ENCODE data around the gene NDUFAF2.

The NDUFAF2 gene

DNA sequence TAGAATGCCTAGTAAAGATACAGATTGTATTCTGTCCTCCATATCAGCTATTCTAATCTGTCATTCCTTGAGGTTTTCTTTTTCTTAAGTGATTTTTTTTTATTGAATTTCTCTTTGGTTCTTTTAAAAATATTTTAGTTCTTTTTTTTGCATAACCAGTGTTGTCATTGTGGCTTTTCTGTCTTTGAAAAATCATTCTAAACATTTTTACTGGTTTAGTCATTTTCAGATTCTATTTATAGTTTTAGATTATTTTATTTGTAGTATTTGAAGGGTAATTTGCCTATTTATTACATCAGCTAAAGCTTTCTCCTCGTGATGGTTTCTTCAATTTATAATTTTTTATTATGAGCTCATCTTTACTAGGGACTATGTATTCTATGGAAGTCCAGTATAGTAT, 78.1 kb downstream of the NDUFAF2 start:
- Histone ChIP-seq H3K4me2 (ENCODE audit: insufficient read depth, low read length, poor library complexity, severe bottlenecking) (no peak overlapping the region), H3K79me1 (ENCODE audit: low read depth, low read length) (no peaks in the 10 kb centered on the region), H2AK5ac (ENCODE audit: low read depth, low read length) (no peak overlapping the region), H2BK15ac (ENCODE audit: low read length) (no peak overlapping the region), H3K4me3 (ENCODE audit: low read length in 2 of 2) (no peak overlapping the region), H2BK120ac (ENCODE audit: low read depth, low read length) (no peak overlapping the region), H2AFZ (ENCODE audit: low read length) (no peak overlapping the region), H3K9me3 (replicated peaks in 1 of 2; ENCODE audit: control insufficient read depth in 2 of 2, insufficient read depth in 1 of 2, low read depth in 1 of 2, low read length in 2 of 2) (no peaks in the 10 kb centered on the region), H3K18ac (ENCODE audit: low read length) (no peak overlapping the region), H3K36me3 (replicated peaks in 1 of 2; ENCODE audit: control insufficient read depth in 2 of 2, insufficient read depth in 2 of 2, low read length in 2 of 2) (no peaks in the 10 kb centered on the region), H3K4ac (ENCODE audit: low read length) (no peak overlapping the region), H3K9ac (ENCODE audit: low read depth, low read length, poor library complexity) (no peak overlapping the region), H2BK5ac (ENCODE audit: low read length) (no peak overlapping the region), H4K8ac (ENCODE audit: low read depth, low read length) (no peak overlapping the region), H3K27me3 (ENCODE audit: control insufficient read depth in 3 of 3, insufficient read depth in 3 of 3, low read depth in 1 of 3, low read length in 3 of 3) (no peaks in the 10 kb centered on the region), H4K91ac (ENCODE audit: low read depth, low read length, poor library complexity) (no peak overlapping the region), H3K4me1 (ENCODE audit: control insufficient read depth in 2 of 2, insufficient read depth in 1 of 2, low read depth in 1 of 2, low read length in 2 of 2) (no peaks in the 10 kb centered on the region), H3K27ac (replicated peaks; ENCODE audit: low read length) (no peak overlapping the region), H3K14ac (ENCODE audit: low read length) (no peak overlapping the region), H3K23ac (ENCODE audit: low read depth, low read length, poor library complexity) (no peak overlapping the region), H2BK12ac (ENCODE audit: low read length) (no peak overlapping the region)
- DNase-seq (ENCODE audit: low spot score), result no peak
- no CpG with 5 or more reads among the region's 1 CpG for WGBS, 2 donors (ENCODE audit: extremely low coverage in 2 of 2, insufficient read length in 2 of 2, insufficient replicate concordance in 1 of 2)

DNA sequence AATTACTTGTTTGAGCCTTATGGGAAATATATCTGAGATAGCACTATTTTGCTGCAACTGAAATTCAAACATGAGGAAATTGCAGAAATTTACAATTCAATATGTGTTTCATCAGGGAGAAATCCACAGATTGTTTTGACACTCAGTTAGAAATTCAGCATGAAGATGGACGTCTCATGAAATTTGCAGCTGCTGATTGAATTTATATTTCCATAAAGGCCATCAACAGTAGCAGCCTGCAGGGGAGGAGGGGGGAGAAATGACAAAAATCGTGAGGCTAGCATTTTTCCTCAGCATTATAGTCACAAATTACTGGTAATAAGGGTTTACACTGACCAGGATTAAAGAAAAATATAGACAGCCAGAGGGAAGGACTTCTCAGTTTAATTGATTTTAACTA, 81.0 kb downstream of the NDUFAF2 start:
- no peak overlapping the region for H2BK12ac ChIP-seq (ENCODE audit: low read length)
- no peaks in the 10 kb centered on the region for H3K36me3 ChIP-seq (replicated peaks in 1 of 2; ENCODE audit: control insufficient read depth in 2 of 2, insufficient read depth in 2 of 2, low read length in 2 of 2)
- H3K4ac ChIP-seq (ENCODE audit: low read length), result no peak overlapping the region
- H3K27me3 ChIP-seq (ENCODE audit: control insufficient read depth in 3 of 3, insufficient read depth in 3 of 3, low read depth in 1 of 3, low read length in 3 of 3), result peaks cover 0 to 2% (median 0%) of the 10 kb centered on the region in 3 experiments
- no peak overlapping the region for H2BK120ac ChIP-seq (ENCODE audit: low read depth, low read length)
- no peak overlapping the region for H2AFZ ChIP-seq (ENCODE audit: low read length)
- H4K8ac ChIP-seq (ENCODE audit: low read depth, low read length), result no peak overlapping the region
- no peak for DNase-seq (ENCODE audit: low spot score)
- H2BK15ac ChIP-seq (ENCODE audit: low read length), result no peak overlapping the region
- no CpG with 5 or more reads among the region's 2 CpGs for WGBS, 2 donors (ENCODE audit: extremely low coverage in 2 of 2, insufficient read length in 2 of 2, insufficient replicate concordance in 1 of 2)
- H3K4me2 ChIP-seq (ENCODE audit: insufficient read depth, low read length, poor library complexity, severe bottlenecking), result no peak overlapping the region
- H3K14ac ChIP-seq (ENCODE audit: low read length), result no peak overlapping the region
- peaks cover 0 to 3% of the 10 kb centered on the region in 2 donors for H3K4me1 ChIP-seq (ENCODE audit: control insufficient read depth in 2 of 2, insufficient read depth in 1 of 2, low read depth in 1 of 2, low read length in 2 of 2)
- H3K79me1 ChIP-seq (ENCODE audit: low read depth, low read length), result no peaks in the 10 kb centered on the region
- no peaks in the 10 kb centered on the region for H3K9me3 ChIP-seq (replicated peaks in 1 of 2; ENCODE audit: control insufficient read depth in 2 of 2, insufficient read depth in 1 of 2, low read depth in 1 of 2, low read length in 2 of 2)
- no peak overlapping the region for H3K27ac ChIP-seq (replicated peaks; ENCODE audit: low read length)
- no peak overlapping the region for H3K18ac ChIP-seq (ENCODE audit: low read length)
- H2AK5ac ChIP-seq (ENCODE audit: low read depth, low read length), result no peak overlapping the region
- no peak overlapping the region for H3K9ac ChIP-seq (ENCODE audit: low read depth, low read length, poor library complexity)
- H3K4me3 ChIP-seq (ENCODE audit: low read length in 2 of 2), result no peak overlapping the region
- H3K23ac ChIP-seq (ENCODE audit: low read depth, low read length, poor library complexity), result no peak overlapping the region
- no peak overlapping the region for H2BK5ac ChIP-seq (ENCODE audit: low read length)
- no peak overlapping the region for H4K91ac ChIP-seq (ENCODE audit: low read depth, low read length, poor library complexity)

DNA sequence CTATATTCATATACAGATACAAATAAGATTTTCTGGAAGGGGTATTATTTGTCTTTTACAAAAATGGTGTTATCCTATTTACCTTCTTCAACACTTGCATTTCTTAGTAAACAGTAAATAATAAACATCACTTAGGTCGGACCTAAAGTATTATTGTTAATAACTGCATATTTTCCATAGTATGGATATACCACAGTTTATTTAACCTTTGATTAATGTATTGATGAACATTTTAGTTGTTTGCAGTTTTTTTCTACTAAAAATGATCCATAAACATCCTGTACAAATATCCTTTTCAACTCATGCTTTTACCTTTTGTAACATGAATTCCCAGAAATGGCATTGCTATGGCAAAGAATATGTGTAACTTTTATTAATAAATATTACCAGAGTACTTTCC, 83.4 kb downstream of the NDUFAF2 start:
- Histone ChIP-seq H2AFZ (ENCODE audit: low read length) (no peak overlapping the region), H4K8ac (ENCODE audit: low read depth, low read length) (no peak overlapping the region), H2AK5ac (ENCODE audit: low read depth, low read length) (no peak overlapping the region), H4K91ac (ENCODE audit: low read depth, low read length, poor library complexity) (no peak overlapping the region), H3K79me1 (ENCODE audit: low read depth, low read length) (no peaks in the 10 kb centered on the region), H3K4me1 (ENCODE audit: control insufficient read depth in 2 of 2, insufficient read depth in 1 of 2, low read depth in 1 of 2, low read length in 2 of 2) (peaks cover 0 to 3% of the 10 kb centered on the region in 2 donors), H2BK12ac (ENCODE audit: low read length) (no peak overlapping the region), H3K27ac (replicated peaks; ENCODE audit: low read length) (no peak overlapping the region), H2BK5ac (ENCODE audit: low read length) (no peak overlapping the region), H3K27me3 (ENCODE audit: control insufficient read depth in 3 of 3, insufficient read depth in 3 of 3, low read depth in 1 of 3, low read length in 3 of 3) (peaks cover 0 to 2% (median 0%) of the 10 kb centered on the region in 3 experiments), H3K9ac (ENCODE audit: low read depth, low read length, poor library complexity) (no peak overlapping the region), H3K14ac (ENCODE audit: low read length) (no peak overlapping the region), H3K4me3 (ENCODE audit: low read length in 2 of 2) (no peak overlapping the region), H2BK120ac (ENCODE audit: low read depth, low read length) (no peak overlapping the region), H3K36me3 (replicated peaks in 1 of 2; ENCODE audit: control insufficient read depth in 2 of 2, insufficient read depth in 2 of 2, low read length in 2 of 2) (no peaks in the 10 kb centered on the region), H3K18ac (ENCODE audit: low read length) (no peak overlapping the region), H3K4ac (ENCODE audit: low read length) (no peak overlapping the region), H2BK15ac (ENCODE audit: low read length) (no peak overlapping the region), H3K23ac (ENCODE audit: low read depth, low read length, poor library complexity) (no peak overlapping the region), H3K4me2 (ENCODE audit: insufficient read depth, low read length, poor library complexity, severe bottlenecking) (no peak overlapping the region), H3K9me3 (replicated peaks in 1 of 2; ENCODE audit: control insufficient read depth in 2 of 2, insufficient read depth in 1 of 2, low read depth in 1 of 2, low read length in 2 of 2) (no peaks in the 10 kb centered on the region)
- WGBS, 2 donors (ENCODE audit: extremely low coverage in 2 of 2, insufficient read length in 2 of 2, insufficient replicate concordance in 1 of 2), result no CpG with 5 or more reads among the region's 1 CpG
- no peak for DNase-seq (ENCODE audit: low spot score)

DNA sequence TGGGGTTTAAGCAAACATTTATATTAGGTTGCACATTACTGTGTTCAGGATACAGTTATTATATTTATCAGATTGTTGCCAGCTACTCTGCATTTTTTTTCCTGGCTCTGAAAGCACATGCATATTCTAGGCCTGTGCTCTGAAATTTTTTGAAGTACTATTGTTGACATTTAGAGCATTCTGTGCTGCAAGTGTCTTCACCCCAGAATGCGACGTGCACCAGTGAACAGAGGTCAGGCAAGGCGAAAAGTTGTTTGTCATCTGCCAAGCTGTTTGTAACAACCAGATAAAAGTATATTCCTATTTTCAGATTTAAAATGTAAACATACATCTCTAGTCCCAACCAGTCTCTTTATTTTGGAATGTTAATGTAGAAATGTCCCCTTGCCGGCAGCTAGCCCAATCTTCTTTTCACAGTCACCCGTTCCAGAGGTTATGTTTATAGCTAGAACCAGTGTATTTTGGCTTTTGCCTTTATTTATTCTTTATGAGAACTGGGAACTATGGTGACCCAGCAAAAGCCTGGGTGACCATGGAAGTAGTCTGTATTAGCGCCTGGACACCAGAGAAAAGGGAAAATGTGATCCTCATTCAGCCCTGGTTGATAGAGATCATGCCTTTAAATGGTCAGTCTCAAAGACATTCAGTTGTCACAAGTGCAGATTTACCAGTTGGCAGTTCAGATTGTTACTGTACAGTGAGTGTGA, 84.6 kb downstream of the NDUFAF2 start:
- no peaks in the 10 kb centered on the region for H3K9me3 ChIP-seq (replicated peaks in 1 of 2; ENCODE audit: control insufficient read depth in 2 of 2, insufficient read depth in 1 of 2, low read depth in 1 of 2, low read length in 2 of 2)
- peaks cover 0 to 3% of the 10 kb centered on the region in 2 donors for H3K4me1 ChIP-seq (ENCODE audit: control insufficient read depth in 2 of 2, insufficient read depth in 1 of 2, low read depth in 1 of 2, low read length in 2 of 2)
- no peak overlapping the region for H3K14ac ChIP-seq (ENCODE audit: low read length)
- H3K79me1 ChIP-seq (ENCODE audit: low read depth, low read length), result no peaks in the 10 kb centered on the region
- DNase-seq (ENCODE audit: low spot score), result no peak
- no peak overlapping the region for H2BK15ac ChIP-seq (ENCODE audit: low read length)
- H3K27ac ChIP-seq (replicated peaks; ENCODE audit: low read length), result no peak overlapping the region
- H2AFZ ChIP-seq (ENCODE audit: low read length), result no peak overlapping the region
- no peak overlapping the region for H3K18ac ChIP-seq (ENCODE audit: low read length)
- no peak overlapping the region for H4K8ac ChIP-seq (ENCODE audit: low read depth, low read length)
- H2BK5ac ChIP-seq (ENCODE audit: low read length), result no peak overlapping the region
- H3K36me3 ChIP-seq (replicated peaks in 1 of 2; ENCODE audit: control insufficient read depth in 2 of 2, insufficient read depth in 2 of 2, low read length in 2 of 2), result no peaks in the 10 kb centered on the region
- no peak overlapping the region for H2BK120ac ChIP-seq (ENCODE audit: low read depth, low read length)
- no peak overlapping the region for H4K91ac ChIP-seq (ENCODE audit: low read depth, low read length, poor library complexity)
- peaks cover 0 to 2% (median 0%) of the 10 kb centered on the region in 3 experiments for H3K27me3 ChIP-seq (ENCODE audit: control insufficient read depth in 3 of 3, insufficient read depth in 3 of 3, low read depth in 1 of 3, low read length in 3 of 3)
- no peak overlapping the region for H3K4ac ChIP-seq (ENCODE audit: low read length)
- no peak overlapping the region for H3K4me3 ChIP-seq (ENCODE audit: low read length in 2 of 2)
- no peak overlapping the region for H2AK5ac ChIP-seq (ENCODE audit: low read depth, low read length)
- no peak overlapping the region for H3K9ac ChIP-seq (ENCODE audit: low read depth, low read length, poor library complexity)
- WGBS, 2 donors (ENCODE audit: extremely low coverage in 2 of 2, insufficient read length in 2 of 2, insufficient replicate concordance in 1 of 2), result no CpG with 5 or more reads among the region's 6 CpGs
- H2BK12ac ChIP-seq (ENCODE audit: low read length), result no peak overlapping the region
- H3K4me2 ChIP-seq (ENCODE audit: insufficient read depth, low read length, poor library complexity, severe bottlenecking), result no peak overlapping the region
- no peak overlapping the region for H3K23ac ChIP-seq (ENCODE audit: low read depth, low read length, poor library complexity)
